Activated CD4-positive, alpha-beta T cell treated with anti-CD3 and anti-CD28 coated beads for 36 hours (primary cell): ENCODE results near the gene SLC38A3. TPM values are rescaled to one million over a fixed set of nuclear protein-coding genes. Genes with fewer than 3 reads are reported as not detected.
A peak's percentile ranks its signal among the peaks of the same experiment; 100 is the strongest.
"Not testable (repeated sequence)": the region's sequence is repeated elsewhere in the genome, so short reads cannot be mapped to it uniquely, and the experiment has no call there.

Source experiments
- ATAC-seq: fragments of 200-7000 bp; cut with Tn5 transposase; one replicate; pipeline ENCODE4 v1.10.0; 2021; ENCODE audit warnings: mild to moderate bottlenecking, moderate library complexity
- CTCF ChIA-PET: fragments of 350-600 bp; sonication (Branson Sonifier 250); formaldehyde crosslinking; loops from one replicate; lab custom pipeline; 2021; ENCODE audit warnings: antibody characterized with exemption; lab: Charles Lee
- POLR2A ChIA-PET: fragments of 350-600 bp; sonication (Branson Sonifier 250); formaldehyde crosslinking; loops from one replicate; lab custom pipeline; 2021; ENCODE audit warnings: antibody characterized with exemption, inconsistent platforms; lab: Charles Lee
- DNase-seq: peaks from one replicate; pipeline ENCODE4 v3.0.0-alpha.2; 2020
- H3K27ac Mint-ChIP-seq: one replicate; pipeline ENCODE4 v1.8.0; 2021; ENCODE audit warnings: mixed read lengths
- H3K27me3 Mint-ChIP-seq: one replicate; pipeline ENCODE4 v1.8.0; 2021; ENCODE audit warnings: mixed read lengths
- H3K36me3 Mint-ChIP-seq: one replicate; pipeline ENCODE4 v1.8.0; 2021; ENCODE audit warnings: low read depth, mixed read lengths
- H3K4me1 Mint-ChIP-seq: one replicate; pipeline ENCODE4 v1.8.0; 2021; ENCODE audit warnings: mixed read lengths
- H3K4me3 Mint-ChIP-seq: one replicate; pipeline ENCODE4 v1.8.0; 2021; ENCODE audit warnings: mild to moderate bottlenecking, moderate library complexity, mixed read lengths
- H3K9me3 Mint-ChIP-seq: one replicate; pipeline ENCODE4 v1.8.0; 2021; ENCODE audit warnings: low read depth, mixed read lengths
- intact Hi-C, 2 experiments: fragments of 100-400 bp; cut with DNase I in 1 of 2; cut with micrococcal nuclease in 1 of 2; formaldehyde crosslinking; loops; one replicate each; pipeline versions ENCODE4 v1.14.2 to v1.15.1; 2022 to 2024; cut with DNase I, micrococcal nuclease
- total RNA-seq, 2 experiments: library from RNA; stranded (reverse); gene quantifications; one replicate each; pipeline ENCODE4 v1.2.3, GENCODE V29; 2021

Gene SLC38A3
- total RNA-seq, 2 experiments from 2014 or later: 0.12 TPM; not detected in 1

- ChIA-PET CTCF (interaction anchor here (0.7 to 7.0 kb wide), 9 partner anchors 9 to 492 kb away, joined by 3 to 44 read pairs (median 3); partner anchors contain the start of gene HEMK1), POLR2A (interaction anchor here (0.6 kb wide), 1 partner anchor 17 kb away, joined by 4 read pairs; no protein-coding TSS in a partner anchor)
- peaks cover 2% of the 10 kb centered on the region for H3K27me3 Mint-ChIP-seq
- intact Hi-C loops: loop anchor here (1.0 kb wide), 6 partner anchors 12 to 67 kb away; partner anchors contain the start of gene IFRD2 (in 1 of the 2)
- no peak for DNase-seq
- peaks cover 18% of the 10 kb centered on the region for H3K36me3 Mint-ChIP-seq
- H3K4me3 Mint-ChIP-seq: peak overlapping the region; percentile 61
- no peak overlapping the region for H3K27ac Mint-ChIP-seq
- no peaks in the 10 kb centered on the region for H3K9me3 Mint-ChIP-seq
- no peak for ATAC-seq
- peaks cover 4% of the 10 kb centered on the region for H3K4me1 Mint-ChIP-seq
These were observed 55.9 kb downstream of the SLC38A3 start for GRCh38 chr3:50260942-50261441.

DNA sequence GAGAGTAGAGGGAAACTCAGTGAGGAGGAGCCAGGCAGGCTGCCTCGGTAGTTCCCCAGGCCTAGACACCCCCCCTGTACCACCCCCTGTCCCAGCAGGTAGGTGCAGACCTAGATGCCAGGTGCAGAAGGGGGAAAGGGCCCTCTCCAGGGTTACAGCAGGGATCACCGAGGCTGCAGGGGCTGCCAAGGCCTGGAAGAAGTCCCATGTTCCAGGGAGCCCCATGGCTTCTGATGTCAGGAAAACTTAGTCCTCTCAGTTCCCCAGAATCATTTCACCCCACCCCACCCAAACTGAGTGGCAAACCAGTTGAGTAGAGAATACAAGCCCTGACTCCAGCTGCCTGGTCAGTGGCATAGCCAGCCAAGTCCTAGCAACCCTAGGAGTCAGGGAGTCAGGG lies 56.4 kb downstream of the SLC38A3 start:
- no peak overlapping the region for H3K4me3 Mint-ChIP-seq
- peaks cover 2% of the 10 kb centered on the region for H3K27me3 Mint-ChIP-seq
- H3K27ac Mint-ChIP-seq: no peak overlapping the region
- no peaks in the 10 kb centered on the region for H3K9me3 Mint-ChIP-seq
- ATAC-seq (no peak), DNase-seq (no peak)
- H3K36me3 Mint-ChIP-seq: peaks cover 16% of the 10 kb centered on the region
- ChIA-PET CTCF (interaction anchor here (0.7 to 7.0 kb wide), 6 partner anchors 10 to 57 kb away, joined by 3 to 44 read pairs (median 4); no protein-coding TSS in a partner anchor), POLR2A (interaction anchor here (0.6 kb wide), 1 partner anchor 17 kb away, joined by 4 read pairs; no protein-coding TSS in a partner anchor)
- intact Hi-C loops: no loop called here
- peaks cover 4% of the 10 kb centered on the region for H3K4me1 Mint-ChIP-seq

DNA sequence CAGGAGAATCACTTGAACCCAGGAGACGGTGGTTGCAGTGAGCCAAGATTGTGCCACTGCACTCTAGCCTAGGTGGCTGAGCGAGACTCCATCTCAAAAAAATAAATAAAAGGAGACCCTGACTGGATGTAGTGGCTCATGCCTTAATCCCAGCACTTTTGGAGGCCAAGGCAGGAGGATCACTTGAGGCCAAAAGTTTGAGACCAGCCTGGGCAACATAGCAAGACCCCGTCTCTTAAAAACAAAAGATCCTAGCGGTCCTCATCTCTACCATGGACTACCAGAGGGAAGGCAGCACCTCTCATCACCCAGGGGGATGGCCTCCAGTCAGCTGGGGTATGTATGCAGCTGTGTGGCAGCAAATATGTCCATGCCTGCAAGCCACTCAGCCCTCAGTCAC lies 57.1 kb downstream of the SLC38A3 start:
- ATAC-seq, H3K4me3 Mint-ChIP-seq, H3K27me3 Mint-ChIP-seq, DNase-seq, POLR2A ChIA-PET, intact Hi-C loops, H3K4me1 Mint-ChIP-seq, H3K27ac Mint-ChIP-seq, H3K9me3 Mint-ChIP-seq: not testable (repeated sequence)
- peaks cover 11% of the 10 kb centered on the region for H3K36me3 Mint-ChIP-seq
- CTCF ChIA-PET: interaction anchor here (0.6 to 1.4 kb wide), 2 partner anchors 11 to 67 kb away, joined by 3 to 5 read pairs; no protein-coding TSS in a partner anchor

DNA sequence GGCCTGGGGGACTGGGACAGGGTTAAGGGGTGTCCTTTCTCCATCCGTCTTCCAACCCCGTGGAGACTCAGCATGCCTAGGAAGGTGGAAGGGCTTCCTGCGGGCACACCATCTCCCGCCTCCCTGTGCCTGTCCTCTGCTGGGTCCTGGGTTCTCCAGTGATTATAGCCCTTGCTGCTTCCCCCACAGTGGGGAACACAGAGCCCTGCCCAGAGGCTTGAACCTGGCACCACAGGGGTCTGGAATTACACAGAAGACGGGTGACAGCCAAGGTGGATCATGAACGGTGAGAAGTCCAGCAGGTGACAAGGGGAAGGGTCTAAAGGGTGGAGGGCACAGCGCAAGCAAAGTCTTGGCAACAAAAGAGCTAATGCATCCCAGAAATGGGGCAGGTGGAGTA lies 57.7 kb downstream of the SLC38A3 start:
- intact Hi-C loops: no loop called here
- no peak overlapping the region for H3K27ac Mint-ChIP-seq
- ChIA-PET POLR2A (no interaction called here), CTCF (interaction anchor here (0.6 to 2.3 kb wide), 7 partner anchors 9 to 288 kb away, joined by 3 to 10 read pairs (median 3); partner anchors contain the start of gene GNAI2)
- peaks cover 3% of the 10 kb centered on the region for H3K27me3 Mint-ChIP-seq
- no peaks in the 10 kb centered on the region for H3K9me3 Mint-ChIP-seq
- H3K4me3 Mint-ChIP-seq: no peak overlapping the region
- H3K36me3 Mint-ChIP-seq: peaks cover 8% of the 10 kb centered on the region
- DNase-seq: no peak
- peaks cover 4% of the 10 kb centered on the region for H3K4me1 Mint-ChIP-seq
- no peak for ATAC-seq

GRCh38 chr3:50263478-50264382 lies 58.7 kb downstream of the SLC38A3 start:
- ChIA-PET POLR2A (no interaction called here), CTCF (interaction anchor here (0.6 to 2.3 kb wide), 11 partner anchors 8 to 533 kb away, joined by 3 to 10 read pairs (median 3); partner anchors contain the start of gene GNAI2)
- H3K4me1 Mint-ChIP-seq: peaks cover 4% of the 10 kb centered on the region
- H3K4me3 Mint-ChIP-seq: no peak overlapping the region
- intact Hi-C loops: no loop called here
- H3K9me3 Mint-ChIP-seq: no peaks in the 10 kb centered on the region
- ATAC-seq: no peak
- H3K36me3 Mint-ChIP-seq: peaks cover 3% of the 10 kb centered on the region
- no peak overlapping the region for H3K27ac Mint-ChIP-seq
- peaks cover 8% of the 10 kb centered on the region for H3K27me3 Mint-ChIP-seq
- DNase-seq: no peak

- ChIA-PET CTCF (interaction anchor here (0.6 to 2.3 kb wide), 7 partner anchors 9 to 534 kb away, joined by 3 to 10 read pairs (median 3); no protein-coding TSS in a partner anchor), POLR2A (no interaction called here)
- intact Hi-C loops: no loop called here
- H3K4me1 Mint-ChIP-seq: peaks cover 4% of the 10 kb centered on the region
- H3K36me3 Mint-ChIP-seq: no peaks in the 10 kb centered on the region
- H3K27ac Mint-ChIP-seq: no peak overlapping the region
- ATAC-seq (no peak), DNase-seq (no peak)
- H3K27me3 Mint-ChIP-seq: peaks cover 8% of the 10 kb centered on the region
- no peak overlapping the region for H3K4me3 Mint-ChIP-seq
- no peaks in the 10 kb centered on the region for H3K9me3 Mint-ChIP-seq
These were observed 59.4 kb downstream of the SLC38A3 start for GRCh38 chr3:50264383-50264963.

DNA sequence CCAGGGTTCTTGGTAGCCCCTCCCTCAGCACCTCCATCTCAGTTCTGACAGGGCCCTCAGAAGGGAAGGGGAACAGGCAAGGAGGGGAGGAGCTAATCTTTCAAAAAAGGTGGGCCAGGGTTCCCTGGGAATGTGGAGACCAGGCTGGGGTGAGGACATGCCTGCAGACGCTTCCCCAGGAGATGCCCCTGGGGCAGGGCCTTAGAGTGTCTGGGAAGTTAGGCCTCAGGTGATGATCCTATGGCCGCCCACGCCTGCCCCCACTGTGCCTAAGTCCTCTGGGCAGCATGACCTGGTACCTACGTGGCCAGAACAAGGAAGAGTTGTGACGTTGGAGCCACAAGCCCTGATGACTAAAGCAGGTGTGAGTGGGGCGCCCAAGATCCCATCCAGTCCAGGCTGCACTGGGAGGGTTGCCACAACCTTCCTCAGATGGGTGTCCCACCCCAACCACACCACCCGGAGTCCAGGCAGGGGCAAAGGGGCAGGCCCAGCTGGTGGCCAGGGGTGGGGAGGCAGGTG lies 60.0 kb downstream of the SLC38A3 start:
- Mint-ChIP-seq H3K9me3 (no peaks in the 10 kb centered on the region), H3K27me3 (peaks cover 8% of the 10 kb centered on the region), H3K36me3 (no peaks in the 10 kb centered on the region), H3K4me1 (no peaks in the 10 kb centered on the region), H3K4me3 (no peak overlapping the region), H3K27ac (no peak overlapping the region)
- ChIA-PET POLR2A (no interaction called here), CTCF (interaction anchor here (1.1 to 2.3 kb wide), 2 partner anchors 18 to 70 kb away, joined by 3 to 10 read pairs; no protein-coding TSS in a partner anchor)
- no peak for ATAC-seq
- no peak for DNase-seq
- intact Hi-C loops: no loop called here

GRCh38 chr3:50265571-50265970 lies 60.5 kb downstream of the SLC38A3 start:
- ChIA-PET POLR2A (no interaction called here), CTCF (interaction anchor here (0.6 to 2.7 kb wide), 3 partner anchors 18 to 87 kb away, joined by 5 to 8 read pairs (median 7); no protein-coding TSS in a partner anchor)
- intact Hi-C loops: no loop called here
- DNase-seq (no peak), ATAC-seq (no peak)
- Mint-ChIP-seq H3K4me3 (no peak overlapping the region), H3K36me3 (no peaks in the 10 kb centered on the region), H3K27me3 (peaks cover 8% of the 10 kb centered on the region), H3K9me3 (no peaks in the 10 kb centered on the region), H3K4me1 (no peaks in the 10 kb centered on the region), H3K27ac (no peak overlapping the region)

DNA sequence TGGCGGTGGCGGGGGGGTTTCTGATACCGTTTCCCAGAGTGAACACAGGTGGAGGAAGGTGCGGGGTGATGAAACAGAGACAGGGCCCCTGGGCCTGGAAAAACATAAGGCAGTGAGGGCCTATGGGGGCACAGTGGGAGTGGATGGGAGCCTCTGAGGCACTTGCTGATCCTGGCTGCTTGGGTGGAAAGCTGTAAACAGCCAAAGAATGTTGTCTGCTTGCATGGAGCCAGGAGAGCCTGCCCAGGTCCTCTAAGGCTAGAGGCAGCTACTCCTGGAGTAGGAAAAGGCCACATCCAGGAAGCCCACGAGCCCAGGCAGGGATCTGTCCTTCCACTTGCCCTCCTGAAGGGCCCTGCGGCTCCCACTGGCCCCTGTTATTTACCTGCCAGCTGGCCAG lies 60.9 kb downstream of the SLC38A3 start:
- ChIA-PET POLR2A (no interaction called here), CTCF (interaction anchor here (0.6 to 2.7 kb wide), 3 partner anchors 19 to 86 kb away, joined by 5 to 8 read pairs (median 7); no protein-coding TSS in a partner anchor)
- Mint-ChIP-seq H3K4me3 (no peak overlapping the region), H3K27me3 (peaks cover 8% of the 10 kb centered on the region), H3K9me3 (no peaks in the 10 kb centered on the region), H3K36me3 (no peaks in the 10 kb centered on the region), H3K27ac (no peak overlapping the region), H3K4me1 (no peaks in the 10 kb centered on the region)
- no peak for ATAC-seq
- intact Hi-C loops: no loop called here
- DNase-seq: no peak

DNA sequence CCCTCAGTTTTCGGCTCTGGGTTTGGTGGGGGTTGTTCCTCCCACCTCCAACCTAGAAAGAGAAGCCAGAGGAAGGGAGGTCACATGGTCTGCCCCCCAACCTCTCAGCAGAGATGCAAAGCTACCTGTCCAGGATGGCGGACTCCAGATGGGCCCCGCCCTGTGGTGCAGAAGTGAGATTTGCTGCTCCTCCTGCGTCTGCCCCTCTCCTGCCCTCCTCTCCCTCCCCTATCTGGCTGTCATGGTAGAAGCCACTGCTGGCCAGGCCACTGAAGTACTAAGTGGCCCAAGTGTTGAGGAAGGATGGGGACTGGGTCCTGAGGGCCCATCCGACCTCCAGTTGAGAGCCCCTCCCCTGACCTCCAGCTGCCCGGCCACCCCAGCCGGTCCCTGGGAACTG lies 61.8 kb downstream of the SLC38A3 start:
- H3K27ac Mint-ChIP-seq: no peak overlapping the region
- no peaks in the 10 kb centered on the region for H3K4me1 Mint-ChIP-seq
- CTCF ChIA-PET: interaction anchor here (0.6 to 2.7 kb wide), 6 partner anchors 9 to 76 kb away, joined by 3 to 8 read pairs (median 5); partner anchors contain the start of gene GNAT1
- peaks cover 8% of the 10 kb centered on the region for H3K27me3 Mint-ChIP-seq
- H3K36me3 Mint-ChIP-seq: no peaks in the 10 kb centered on the region
- ATAC-seq (no peak), DNase-seq (no peak)
- no peak overlapping the region for H3K4me3 Mint-ChIP-seq
- POLR2A ChIA-PET: no interaction called here
- H3K9me3 Mint-ChIP-seq: no peaks in the 10 kb centered on the region
- intact Hi-C loops: no loop called here
